Stomach (tissue), 9 donors: ENCODE measurements around the gene C19orf67. TPM values are rescaled to one million over a fixed set of nuclear protein-coding genes. Genes with fewer than 3 reads are reported as not detected.

Source experiments
- DNase-seq, 2 donors: peaks; one replicate each; pipeline versions ENCODE4 v3.0.0 to v3.0.0-alpha.2; 2013 to 2019
- H3K27ac ChIP-seq, 5 donors: fragments of 200-600 bp in 4 of 5; sonication (generic) in 4 of 5; one replicate each; pipeline ENCODE4 v1.5.1; 2013 to 2019; ENCODE audit warnings: mild to moderate bottlenecking in 1 of 5, moderate library complexity in 1 of 5
- H3K27me3 ChIP-seq, 3 donors: fragments of 200-600 bp; sonication (generic); one replicate each; pipeline ENCODE4 v1.5.1; 2017 to 2019; ENCODE audit warnings: mixed run types in 1 of 3
- H3K36me3 ChIP-seq, 4 donors: fragments of 200-600 bp; sonication (generic); 1 replicate in 3 of 4; 2 replicates in 1 of 4; pipeline ENCODE4 v1.5.1; 2016 to 2019
- H3K4me1 ChIP-seq, 4 donors: fragments of 200-600 bp; sonication (generic); one replicate each; pipeline ENCODE4 v1.5.1; 2016 to 2019
- H3K4me3 ChIP-seq, 4 donors: fragments of 200-600 bp; sonication (generic) in 3 of 4; one replicate each; pipeline ENCODE4 v1.5.1; 2016 to 2019; ENCODE audit warnings: mild to moderate bottlenecking in 1 of 4
- H3K9me3 ChIP-seq, 4 donors: fragments of 200-600 bp; sonication (generic); one replicate each; pipeline ENCODE4 v1.5.1; 2016 to 2019
- CTCF ChIP-seq, 7 experiments: fragments of 450-650 bp in 4 of 7; fragments of 200-600 bp in 3 of 7; sonication (generic) in 3 of 7; IDR thresholded peaks; one replicate each; pipeline ENCODE4 v1.5.1; 2016 to 2019; ENCODE audit warnings: antibody characterized with exemption in 7 of 7, control low read depth in 2 of 7, mild to moderate bottlenecking in 1 of 7
- EP300 ChIP-seq: sonication (generic); formaldehyde crosslinking; IDR thresholded peaks from one replicate; pipeline ENCODE4 v1.6.1; 2017; ENCODE audit warnings: antibody characterized with exemption
- POLR2A ChIP-seq, 4 donors: fragments of 450-650 bp; IDR thresholded peaks; one replicate each; pipeline ENCODE4 v1.6.1; 2016; ENCODE audit warnings: antibody characterized with exemption in 4 of 4, control low read depth in 2 of 4, mild to moderate bottlenecking in 1 of 4, moderate library complexity in 1 of 4
- POLR2AphosphoS5 ChIP-seq, 3 donors: sonication (generic); formaldehyde crosslinking; IDR thresholded peaks; one replicate each; pipeline ENCODE4 v1.6.1; 2016; ENCODE audit warnings: antibody characterized with exemption in 3 of 3
- WGBS, 5 donors: extraction: QIAGEN DNeasy Blood & Tissue Kit in 3 of 5; methylation state at CpG; one replicate each; pipeline versions ENCODE4 v1.1.5 to v1.1.7; 2013 to 2018; 5-methylcytosine and 5-hydroxymethylcytosine counted together
- intact Hi-C: fragments of 100-400 bp; cut with DNase I; formaldehyde crosslinking; loops from one replicate; pipeline ENCODE4 v1.15.1; 2023; ENCODE audit warnings: low total_unique reads
- polyA plus RNA-seq, 3 donors: library from polyadenylated mRNA; stranded (reverse); fragments of 200-250 nt; gene quantifications; one replicate each; pipeline ENCODE4 v1.2.3, GENCODE V29; 2013
- total RNA-seq, 5 donors: library from RNA; depleted of rRNA; stranded (reverse); fragments of >200 nt; gene quantifications; one replicate each; pipeline versions ENCODE4 v1.1.0 to v1.2.3, GENCODE V29; 2014 to 2016
- donor health status: healthy with polysubstance abuse.
- donor health status: Bipolar disorder and iron deficiency.
- donor health status: healthy.

The C19orf67 gene
- total and polyA plus RNA-seq, 8 donors = 0.50 TPM; not detected in 7

GRCh38 chr19:14112051-14112808 is 26.6 kb upstream of the C19orf67 start:
- no peak for TF ChIP-seq POLR2AphosphoS5 (IDR thresholded peaks at IDR 0.05)
- no peak for TF ChIP-seq POLR2A (IDR thresholded peaks at IDR 0.05)
- TF ChIP-seq EP300 = no peak
- no peak for TF ChIP-seq CTCF (IDR thresholded peaks at IDR 0.05)
- Histone ChIP-seq H3K27me3 (no peaks in the 10 kb centered on the region), H3K4me1 (peaks cover 45 to 80% (median 63%) of the 10 kb centered on the region in 4 donors), H3K4me3 (peak overlapping the region in 2 of 4 donors; percentile 6 to 13), H3K27ac (peak overlapping the region in 4 of 5 donors; percentile 58 to 99 (median 90)), H3K9me3 (no peaks in the 10 kb centered on the region), H3K36me3 (peaks cover 0 to 17% (median 10%) of the 10 kb centered on the region in 4 donors)
- intact Hi-C loops = no loop called here
- no peak for DNase-seq
- 57 to 71% (median 69%) methylated on average over 4 to 12 of the region's 12 CpGs for WGBS, 5 donors

- TF ChIP-seq POLR2A (IDR thresholded peaks at IDR 0.05) (no peak), POLR2AphosphoS5 (IDR thresholded peaks at IDR 0.05) (no peak), CTCF (IDR thresholded peaks at IDR 0.05) (no peak), EP300 (no peak)
- WGBS, 5 donors = 79 to 100% (median 98%) methylated on average over 1 of the region's 1 CpG
Measured at GRCh38 chr19:14111486-14111885, 25.9 kb upstream of the C19orf67 start.

GRCh38 chr19:14110650-14111049 is 25.1 kb upstream of the C19orf67 start:
- no peaks in the 10 kb centered on the region for H3K9me3 ChIP-seq
- H3K27ac ChIP-seq = no peak overlapping the region
- peaks cover 33 to 70% (median 48%) of the 10 kb centered on the region in 4 donors for H3K4me1 ChIP-seq
- no peaks in the 10 kb centered on the region for H3K27me3 ChIP-seq
- H3K4me3 ChIP-seq = no peak overlapping the region
- intact Hi-C loops = no loop called here
- DNase-seq = no peak
- peaks cover 13 to 33% (median 26%) of the 10 kb centered on the region in 4 donors for H3K36me3 ChIP-seq
- TF ChIP-seq POLR2A (IDR thresholded peaks at IDR 0.05) (no peak), CTCF (IDR thresholded peaks at IDR 0.05) (no peak), EP300 (no peak), POLR2AphosphoS5 (IDR thresholded peaks at IDR 0.05) (no peak)
- WGBS, 5 donors = 58 to 78% (median 73%) methylated on average over 2 of the region's 2 CpGs

More at GRCh38 chr19:14111486-14111885, 25.9 kb upstream of the C19orf67 start:
- no peak for DNase-seq
- peaks cover 41 to 78% (median 56%) of the 10 kb centered on the region in 4 donors for H3K4me1 ChIP-seq
- no peak overlapping the region for H3K4me3 ChIP-seq
- no peaks in the 10 kb centered on the region for H3K9me3 ChIP-seq
- H3K27ac ChIP-seq = peak overlapping the region in 3 of 5 donors; percentile 84 to 99 (median 97)
- H3K36me3 ChIP-seq = peaks cover 6 to 24% (median 18%) of the 10 kb centered on the region in 4 donors
- intact Hi-C loops = no loop called here
- H3K27me3 ChIP-seq = no peaks in the 10 kb centered on the region

GRCh38 chr19:14107581-14108461 is 22.2 kb upstream of the C19orf67 start:
- H3K27ac ChIP-seq = peak overlapping the region in 4 of 5 donors; percentile 27 to 79 (median 51)
- 73 to 90% (median 86%) methylated on average over 22 to 23 of the region's 23 CpGs for WGBS, 5 donors

More at GRCh38 chr19:14107581-14108461, 22.2 kb upstream of the C19orf67 start:
- Histone ChIP-seq H3K4me1 (peaks cover 7 to 41% (median 21%) of the 10 kb centered on the region in 4 donors), H3K36me3 (peaks cover 23 to 60% (median 53%) of the 10 kb centered on the region in 4 donors), H3K27me3 (no peaks in the 10 kb centered on the region), H3K4me3 (no peak overlapping the region), H3K9me3 (no peaks in the 10 kb centered on the region)
- no peak for DNase-seq
- TF ChIP-seq POLR2A (IDR thresholded peaks at IDR 0.05) (no peak), POLR2AphosphoS5 (IDR thresholded peaks at IDR 0.05) (peak in 1 of 3 donors; percentile 5)
- intact Hi-C loops = no loop called here
